GM23248 (cell line): ENCODE data around the gene ARMH3. TPM values are rescaled to one million over a fixed set of nuclear protein-coding genes. Genes with fewer than 3 reads are reported as not detected.
A peak's percentile ranks its signal among the peaks of the same experiment; 100 is the strongest.

Experiments
- DNase-seq: peaks from one replicate; pipeline ENCODE4 v3.0.0-alpha.2; 2015
- H2AFZ ChIP-seq: fragments of 200-600 bp; sonication (generic); 2 replicates; pipeline ENCODE4 v1.6.1; 2016; ENCODE audit warnings: antibody characterized with exemption
- H3F3A ChIP-seq: fragments of 200-600 bp; sonication (generic); 2 replicates; pipeline ENCODE4 v1.6.1; 2016; ENCODE audit warnings: mild to moderate bottlenecking, antibody characterized with exemption, mixed run types; ENCODE audit not compliant: insufficient read depth
- H3K27ac ChIP-seq: fragments of 200-600 bp; sonication (generic); 2 replicates; pipeline ENCODE4 v1.5.1; 2016; ENCODE audit warnings: mild to moderate bottlenecking
- H3K27me3 ChIP-seq: fragments of 200-600 bp; sonication (generic); replicated peaks from 2 replicates; pipeline ENCODE4 v1.6.1; 2016; ENCODE audit warnings: mild to moderate bottlenecking; ENCODE audit not compliant: insufficient read depth
- H3K36me3 ChIP-seq: fragments of 200-600 bp; sonication (generic); 2 replicates; pipeline ENCODE4 v1.6.1; 2016; ENCODE audit warnings: low read depth, mild to moderate bottlenecking
- H3K4me1 ChIP-seq: fragments of 200-600 bp; sonication (generic); 2 replicates; pipeline ENCODE4 v1.6.1; 2016; ENCODE audit warnings: mild to moderate bottlenecking; ENCODE audit not compliant: insufficient read depth
- H3K4me2 ChIP-seq: fragments of 200-600 bp; sonication (generic); one replicate; pipeline ENCODE4 v1.6.1; 2016; ENCODE audit warnings: mild to moderate bottlenecking; ENCODE audit not compliant: unreplicated experiment
- H3K4me3 ChIP-seq: fragments of 200-600 bp; sonication (generic); 2 replicates; pipeline ENCODE4 v1.5.1; 2016; ENCODE audit warnings: mild to moderate bottlenecking
- H3K79me2 ChIP-seq: fragments of 200-600 bp; sonication (generic); 2 replicates; pipeline ENCODE4 v1.6.1; 2016; ENCODE audit warnings: mild to moderate bottlenecking; ENCODE audit not compliant: insufficient read depth
- H3K9ac ChIP-seq: fragments of 200-600 bp; sonication (generic); 2 replicates; pipeline ENCODE4 v1.6.1; 2016; ENCODE audit warnings: mild to moderate bottlenecking
- H3K9me2 ChIP-seq: fragments of 200-600 bp; sonication (generic); 2 replicates; pipeline ENCODE4 v1.6.1; 2016; ENCODE audit warnings: mixed run types, mild to moderate bottlenecking, moderate library complexity; ENCODE audit not compliant: insufficient read depth
- H3K9me3 ChIP-seq: fragments of 200-600 bp; sonication (generic); one replicate; pipeline ENCODE4 v1.6.1; 2017; ENCODE audit warnings: low read depth
- H4K20me1 ChIP-seq: fragments of 200-600 bp; sonication (generic); 2 replicates; pipeline ENCODE4 v1.6.0; 2016; ENCODE audit not compliant: insufficient read depth
- EZH2 ChIP-seq: fragments of 200-600 bp; sonication (generic); IDR thresholded peaks from 2 replicates; pipeline ENCODE4 v1.6.1; 2018; ENCODE audit warnings: antibody characterized with exemption, mild to moderate bottlenecking; ENCODE audit not compliant: insufficient read depth, poor library complexity, severe bottlenecking
- EZH2phosphoT487 ChIP-seq: fragments of 200-600 bp; sonication (generic); IDR thresholded peaks from 2 replicates; pipeline ENCODE4 v1.6.1; 2018; ENCODE audit warnings: antibody characterized with exemption, moderate library complexity, mild to moderate bottlenecking, low read depth; ENCODE audit not compliant: insufficient read depth
- WGBS, 2 experiments: methylation state at CpG; one replicate each; pipeline ENCODE4 v1.1.6; 2015 to 2017; ENCODE audit warnings: low lambda C conversion rate in 2 of 2, low coverage in 1 of 2; ENCODE audit errors: missing lambda C conversion rate in 2 of 2; 5-methylcytosine and 5-hydroxymethylcytosine counted together
- in situ Hi-C: fragments of 300-500 bp; cut with MboI; formaldehyde crosslinking; loops from 2 replicates; pipeline ENCODE4 v1.15.0; 2020
- polyA plus RNA-seq: library from polyadenylated mRNA; unstranded; fragments of >200 nt; fragmentation: Nextera tagmentation; extraction: Ambion mirVana; gene quantifications from 2 replicates; pipeline ENCODE4 v1.2.1, GENCODE V29; 2016
- total RNA-seq: library from RNA; depleted of rRNA; stranded (reverse); fragments of >200 nt; shearing (Covaris generic); gene quantifications from 2 replicates; pipeline ENCODE4 v1.2.3, GENCODE V29; 2014

ARMH3 gene
- total and polyA plus RNA-seq, 2 experiments from 2014 or later, result 9.0 to 9.5 TPM

DNA sequence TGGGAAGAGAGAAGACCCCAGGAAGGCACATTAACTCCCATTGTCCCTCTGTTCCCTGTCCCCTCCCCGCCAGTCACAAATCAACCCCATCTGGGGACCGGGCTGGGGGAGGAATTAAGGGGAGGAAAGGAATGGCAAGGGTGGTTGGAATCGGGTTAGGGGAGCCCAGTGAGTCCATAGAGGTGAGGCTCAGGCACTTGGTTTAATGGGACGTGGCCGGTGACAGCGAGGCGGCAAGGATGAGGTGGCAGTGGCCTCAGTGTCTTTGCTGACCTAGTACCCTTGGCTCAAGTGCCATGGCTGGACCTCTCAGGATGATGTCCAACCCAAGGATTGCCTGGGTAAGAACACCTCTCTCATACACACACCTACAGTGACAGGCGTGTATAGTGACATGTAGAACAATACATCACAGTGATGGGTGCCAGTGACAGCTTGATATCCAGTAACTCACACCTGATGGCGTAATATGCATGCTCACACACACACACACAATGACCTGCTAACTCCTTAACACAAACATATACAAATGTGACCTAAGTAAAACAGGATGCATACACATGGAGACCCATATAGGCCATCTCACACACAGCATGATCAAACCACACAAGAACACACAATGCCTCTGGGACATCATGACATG lies 224.7 kb downstream of the ARMH3 start:
- TF ChIP-seq EZH2phosphoT487, result no peak
- TF ChIP-seq EZH2, result no peak
- H4K20me1 ChIP-seq, result no peaks in the 10 kb centered on the region
- peak overlapping the region; percentile 67 for H3K9ac ChIP-seq

DNA sequence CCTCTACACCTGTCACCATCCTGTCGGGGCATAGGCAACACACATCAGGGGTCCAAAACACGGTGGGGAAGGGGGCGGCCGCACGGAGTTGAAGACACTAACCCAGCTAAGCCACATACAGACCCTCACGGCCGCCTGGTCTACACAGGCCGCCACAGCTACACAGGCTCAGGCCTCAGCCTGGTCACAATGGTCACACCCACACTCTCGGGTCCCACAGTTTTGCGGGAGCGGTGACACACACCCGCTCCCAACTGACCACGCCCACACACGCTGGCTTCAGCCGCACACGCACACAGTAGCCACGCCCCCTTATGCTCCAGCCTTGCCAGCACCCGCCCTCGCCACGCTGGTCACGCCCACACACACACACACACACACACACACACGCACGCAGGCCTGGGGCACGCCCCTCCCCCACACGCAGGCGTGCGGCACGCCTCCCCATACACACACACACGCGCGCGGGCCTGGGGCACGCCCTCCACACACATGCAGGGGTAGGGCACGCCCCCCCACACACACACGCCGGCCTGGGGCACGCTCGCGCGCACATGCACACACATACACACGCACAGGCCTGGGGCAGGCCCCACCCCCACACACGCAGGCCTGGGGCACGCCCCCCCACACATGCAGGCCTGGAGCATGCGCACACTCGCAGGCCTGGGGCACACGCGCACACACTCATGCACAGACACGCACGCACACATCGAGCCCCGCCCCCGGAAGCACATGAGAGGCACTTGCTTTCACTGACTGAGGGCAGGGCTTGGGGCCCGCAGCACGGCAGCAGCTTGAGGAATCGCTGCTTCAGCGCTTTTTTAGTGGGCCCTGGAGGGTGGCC lies 225.4 kb downstream of the ARMH3 start:
- peak overlapping the region; percentile 74 for H3K4me2 ChIP-seq
- no peaks in the 10 kb centered on the region for H3K9me3 ChIP-seq
- H3K9ac ChIP-seq, result peak overlapping the region; percentile 67

More for the DNA sequence above, 224.7 kb downstream of the ARMH3 start:
- DNase-seq, result no peak
- Histone ChIP-seq H3K9me2 (no peaks in the 10 kb centered on the region), H3K27ac (peak overlapping the region; percentile 21; the same call in 1 of the 2 replicates), H3K27me3 (no peaks in the 10 kb centered on the region), H3K4me2 (peak overlapping the region; percentile 74), H2AFZ (peak overlapping the region; percentile 75), H3K4me1 (0 out of 2 replicates have a peak, but pooled peaks cover 4% of the 10 kb centered on the region), H3F3A (0 out of 2 replicates have a peak, but pooled peaks cover 10% of the 10 kb centered on the region), H3K36me3 (no peaks in the 10 kb centered on the region), H3K79me2 (no peaks in the 10 kb centered on the region), H3K4me3 (peak overlapping the region; percentile 73), H3K9me3 (no peaks in the 10 kb centered on the region)
- in situ Hi-C loops, result no loop called here
- WGBS, 2 experiments, result 44 to 45% methylated on average over 9 of the region's 9 CpGs

DNA sequence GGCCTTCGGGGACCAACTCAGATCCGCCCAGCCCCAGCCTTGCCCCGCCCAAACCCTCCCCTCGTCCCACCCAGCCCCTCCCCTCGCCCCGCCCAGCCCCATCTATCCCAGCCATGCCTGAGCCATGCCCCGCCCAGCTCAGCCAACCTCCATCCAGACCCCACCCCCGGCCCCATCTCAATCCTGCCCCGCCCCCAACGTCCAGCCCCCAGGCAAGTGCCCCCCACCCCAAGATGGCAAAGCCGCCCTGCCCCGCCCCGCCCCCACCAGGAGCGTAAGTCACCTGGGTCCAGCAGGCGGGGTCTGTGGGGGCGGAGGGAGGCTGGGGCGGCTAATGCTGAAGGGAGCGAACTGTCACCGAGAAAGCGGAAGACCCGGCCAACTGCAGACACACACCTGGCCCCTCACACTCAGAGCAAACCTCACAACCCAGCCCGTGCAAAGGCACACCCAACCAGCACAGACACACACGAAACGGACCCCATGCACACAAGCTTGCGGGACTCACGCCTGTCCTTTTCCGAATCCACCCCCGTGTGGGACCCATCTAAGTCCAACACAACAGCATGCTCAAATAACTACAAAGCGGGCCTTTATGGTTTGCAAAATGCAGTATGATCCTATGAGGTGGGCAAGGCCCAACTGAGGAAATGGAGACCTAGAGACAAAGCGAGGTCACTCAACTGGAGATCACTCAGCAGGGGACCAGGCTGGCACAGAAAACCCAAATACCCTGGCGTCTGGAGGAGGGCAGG lies 226.2 kb downstream of the ARMH3 start:
- in situ Hi-C loops, result no loop called here
- TF ChIP-seq EZH2phosphoT487, result no peak
- TF ChIP-seq EZH2, result no peak
- H2AFZ ChIP-seq, result peak overlapping the region; percentile 75

More for the DNA sequence above, 225.4 kb downstream of the ARMH3 start:
- Histone ChIP-seq H3K36me3 (no peaks in the 10 kb centered on the region), H3K9me2 (no peaks in the 10 kb centered on the region), H3K27me3 (no peaks in the 10 kb centered on the region), H3K4me3 (peak overlapping the region; percentile 73), H3F3A (0 out of 2 replicates have a peak, but pooled peaks cover 10% of the 10 kb centered on the region), H3K27ac (peak overlapping the region; percentile 60), H3K4me1 (0 out of 2 replicates have a peak, but pooled peaks cover 4% of the 10 kb centered on the region), H2AFZ (peak overlapping the region; percentile 75), H4K20me1 (no peaks in the 10 kb centered on the region), H3K79me2 (no peaks in the 10 kb centered on the region)
- in situ Hi-C loops, result no loop called here
- 2% methylated on average over 30 to 52 of the region's 56 CpGs for WGBS, 2 experiments
- DNase-seq, result peak; percentile 98
- TF ChIP-seq EZH2, result no peak
- TF ChIP-seq EZH2phosphoT487, result no peak

More for the DNA sequence above, 226.2 kb downstream of the ARMH3 start:
- no peaks in the 10 kb centered on the region for H3K27me3 ChIP-seq
- no peaks in the 10 kb centered on the region for H3K9me3 ChIP-seq
- H3K79me2 ChIP-seq, result no peaks in the 10 kb centered on the region
- H3K4me1 ChIP-seq, result 0 out of 2 replicates have a peak, but pooled peaks cover 4% of the 10 kb centered on the region
- 26 to 27% methylated on average over 14 to 29 of the region's 31 CpGs for WGBS, 2 experiments
- H3F3A ChIP-seq, result 0 out of 2 replicates have a peak, but pooled peaks cover 10% of the 10 kb centered on the region
- H3K4me2 ChIP-seq, result peak overlapping the region; percentile 74
- peak overlapping the region; percentile 60 for H3K27ac ChIP-seq
- no peaks in the 10 kb centered on the region for H4K20me1 ChIP-seq
- H3K4me3 ChIP-seq, result peak overlapping the region; percentile 73
- no peaks in the 10 kb centered on the region for H3K9me2 ChIP-seq
- H3K36me3 ChIP-seq, result no peaks in the 10 kb centered on the region
- DNase-seq, result peak; percentile 46
- H3K9ac ChIP-seq, result peak overlapping the region; percentile 67
